Measurements from ENCODE around the gene ZHX3. TPM values are rescaled to one million over a fixed set of nuclear protein-coding genes. Genes with fewer than 3 reads are reported as not detected.

Gene ZHX3
- total and polyA plus RNA-seq, 4 donors: 3.2 to 30.0 (median 8.0) TPM

DNA sequence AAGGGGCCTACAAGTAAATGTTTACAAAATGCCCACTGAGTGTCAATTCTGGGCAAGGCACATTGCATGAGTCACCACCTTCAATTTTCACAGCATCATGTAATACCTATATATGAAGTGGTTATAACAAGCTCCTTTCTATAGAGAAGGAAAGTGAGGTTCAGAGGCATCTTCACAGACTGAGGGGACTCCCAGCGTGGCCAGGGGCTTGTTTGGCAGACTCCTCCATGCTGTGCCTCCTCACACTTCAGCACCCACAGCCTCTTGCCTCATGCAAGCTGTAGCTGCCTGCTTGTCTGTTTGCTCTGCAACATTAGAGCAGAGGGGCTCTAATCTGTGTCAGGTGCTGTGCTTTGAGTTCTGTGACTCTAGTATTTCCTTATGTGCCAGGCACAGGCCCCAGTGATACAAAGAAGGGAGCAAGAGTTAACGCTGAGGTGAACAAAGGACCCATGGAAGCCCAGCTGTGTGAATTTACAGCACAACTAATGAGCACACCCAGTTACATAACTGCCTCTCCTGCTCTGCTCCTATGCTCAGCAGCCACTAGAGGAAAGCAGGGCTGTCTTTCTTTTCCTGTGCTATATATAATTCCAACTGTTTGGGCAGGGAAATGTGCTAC, 72.3 kb downstream of the ZHX3 start:
- 65% methylated on average over 2 of the region's 2 CpGs for WGBS
- Histone ChIP-seq H3K27me3 (ENCODE audit: control insufficient read depth in 4 of 4, insufficient read depth in 4 of 4, low read length in 3 of 4) (no peaks in the 10 kb centered on the region), H3K9ac (ENCODE audit: low read depth in 1 of 2, low read length in 2 of 2) (no peak overlapping the region), H3K4me1 (ENCODE audit: control insufficient read depth in 4 of 4, insufficient read depth in 4 of 4, low read length in 3 of 4) (peaks cover 5 to 35% (median 24%) of the 10 kb centered on the region in 4 donors), H3K36me3 (ENCODE audit: control insufficient read depth in 4 of 4, insufficient read depth in 3 of 4, low read depth in 1 of 4, low read length in 3 of 4) (peaks cover 0 to under 1% (median 0%) of the 10 kb centered on the region in 4 donors), H3K4me3 (ENCODE audit: low read depth in 1 of 3, low read length in 3 of 3) (no peak overlapping the region), H3K27ac (ENCODE audit: low read depth in 1 of 2, low read length in 2 of 2) (no peak overlapping the region), H3K9me3 (ENCODE audit: control insufficient read depth in 4 of 4, low read length in 3 of 4) (no peaks in the 10 kb centered on the region)
- no peak for DNase-seq (ENCODE audit: low spot score)
- TF ChIP-seq RAD21 (IDR thresholded peaks at IDR 0.05) (peak; percentile 18 to 46), FOXA1 (IDR thresholded peaks at IDR 0.05) (no peak)
- TF ChIP-seq, protein P1, sequence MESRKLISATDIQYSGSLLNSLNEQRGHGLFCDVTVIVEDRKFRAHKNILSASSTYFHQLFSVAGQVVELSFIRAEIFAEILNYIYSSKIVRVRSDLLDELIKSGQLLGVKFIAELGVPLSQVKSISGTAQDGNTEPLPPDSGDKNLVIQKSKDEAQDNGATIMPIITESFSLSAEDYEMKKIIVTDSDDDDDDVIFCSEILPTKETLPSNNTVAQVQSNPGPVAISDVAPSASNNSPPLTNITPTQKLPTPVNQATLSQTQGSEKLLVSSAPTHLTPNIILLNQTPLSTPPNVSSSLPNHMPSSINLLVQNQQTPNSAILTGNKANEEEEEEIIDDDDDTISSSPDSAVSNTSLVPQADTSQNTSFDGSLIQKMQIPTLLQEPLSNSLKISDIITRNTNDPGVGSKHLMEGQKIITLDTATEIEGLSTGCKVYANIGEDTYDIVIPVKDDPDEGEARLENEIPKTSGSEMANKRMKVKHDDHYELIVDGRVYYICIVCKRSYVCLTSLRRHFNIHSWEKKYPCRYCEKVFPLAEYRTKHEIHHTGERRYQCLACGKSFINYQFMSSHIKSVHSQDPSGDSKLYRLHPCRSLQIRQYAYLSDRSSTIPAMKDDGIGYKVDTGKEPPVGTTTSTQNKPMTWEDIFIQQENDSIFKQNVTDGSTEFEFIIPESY (IDR thresholded peaks at IDR 0.05): no peak
- TF ChIP-seq, protein P2, sequence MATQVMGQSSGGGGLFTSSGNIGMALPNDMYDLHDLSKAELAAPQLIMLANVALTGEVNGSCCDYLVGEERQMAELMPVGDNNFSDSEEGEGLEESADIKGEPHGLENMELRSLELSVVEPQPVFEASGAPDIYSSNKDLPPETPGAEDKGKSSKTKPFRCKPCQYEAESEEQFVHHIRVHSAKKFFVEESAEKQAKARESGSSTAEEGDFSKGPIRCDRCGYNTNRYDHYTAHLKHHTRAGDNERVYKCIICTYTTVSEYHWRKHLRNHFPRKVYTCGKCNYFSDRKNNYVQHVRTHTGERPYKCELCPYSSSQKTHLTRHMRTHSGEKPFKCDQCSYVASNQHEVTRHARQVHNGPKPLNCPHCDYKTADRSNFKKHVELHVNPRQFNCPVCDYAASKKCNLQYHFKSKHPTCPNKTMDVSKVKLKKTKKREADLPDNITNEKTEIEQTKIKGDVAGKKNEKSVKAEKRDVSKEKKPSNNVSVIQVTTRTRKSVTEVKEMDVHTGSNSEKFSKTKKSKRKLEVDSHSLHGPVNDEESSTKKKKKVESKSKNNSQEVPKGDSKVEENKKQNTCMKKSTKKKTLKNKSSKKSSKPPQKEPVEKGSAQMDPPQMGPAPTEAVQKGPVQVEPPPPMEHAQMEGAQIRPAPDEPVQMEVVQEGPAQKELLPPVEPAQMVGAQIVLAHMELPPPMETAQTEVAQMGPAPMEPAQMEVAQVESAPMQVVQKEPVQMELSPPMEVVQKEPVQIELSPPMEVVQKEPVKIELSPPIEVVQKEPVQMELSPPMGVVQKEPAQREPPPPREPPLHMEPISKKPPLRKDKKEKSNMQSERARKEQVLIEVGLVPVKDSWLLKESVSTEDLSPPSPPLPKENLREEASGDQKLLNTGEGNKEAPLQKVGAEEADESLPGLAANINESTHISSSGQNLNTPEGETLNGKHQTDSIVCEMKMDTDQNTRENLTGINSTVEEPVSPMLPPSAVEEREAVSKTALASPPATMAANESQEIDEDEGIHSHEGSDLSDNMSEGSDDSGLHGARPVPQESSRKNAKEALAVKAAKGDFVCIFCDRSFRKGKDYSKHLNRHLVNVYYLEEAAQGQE (IDR thresholded peaks at IDR 0.05): no peak

DNA sequence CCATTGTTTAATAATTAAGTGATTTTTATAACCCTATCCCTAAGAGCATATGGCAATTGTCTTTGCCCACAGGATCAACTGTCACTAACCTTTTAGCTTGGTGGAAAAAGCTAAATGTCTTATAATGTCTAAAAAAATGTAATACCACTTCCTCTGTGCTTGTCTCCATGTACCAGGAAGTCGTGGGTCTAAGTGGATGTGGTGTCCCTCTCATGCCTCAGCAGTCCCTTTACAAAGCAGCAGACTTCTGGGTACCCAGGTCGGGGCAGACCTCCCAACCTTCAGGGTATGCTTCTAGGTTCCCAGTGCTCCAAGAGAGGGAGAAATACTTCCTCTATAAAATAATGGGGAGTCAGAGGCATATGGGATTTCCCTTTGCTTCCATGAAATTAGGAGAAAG, 74.7 kb downstream of the ZHX3 start:
- TF ChIP-seq, protein P2 (IDR thresholded peaks at IDR 0.05): no peak
- TF ChIP-seq, protein P3, sequence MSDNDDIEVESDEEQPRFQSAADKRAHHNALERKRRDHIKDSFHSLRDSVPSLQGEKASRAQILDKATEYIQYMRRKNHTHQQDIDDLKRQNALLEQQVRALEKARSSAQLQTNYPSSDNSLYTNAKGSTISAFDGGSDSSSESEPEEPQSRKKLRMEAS (IDR thresholded peaks at IDR 0.05): no peak
- TF ChIP-seq FOXA1 (IDR thresholded peaks at IDR 0.05) (no peak), TAF1 (conservative IDR thresholded peaks at IDR 0.05) (no peak)
- TF ChIP-seq, protein P1 (IDR thresholded peaks at IDR 0.05): no peak
- Histone ChIP-seq H3K36me3 (ENCODE audit: control insufficient read depth in 4 of 4, insufficient read depth in 3 of 4, low read depth in 1 of 4, low read length in 3 of 4) (peaks cover 0 to 2% (median 2%) of the 10 kb centered on the region in 4 donors), H3K9ac (ENCODE audit: low read depth in 1 of 2, low read length in 2 of 2) (no peak overlapping the region), H3K9me3 (ENCODE audit: control insufficient read depth in 4 of 4, low read length in 3 of 4) (no peaks in the 10 kb centered on the region), H3K4me3 (ENCODE audit: low read depth in 1 of 3, low read length in 3 of 3) (no peak overlapping the region), H3K27me3 (ENCODE audit: control insufficient read depth in 4 of 4, insufficient read depth in 4 of 4, low read length in 3 of 4) (no peaks in the 10 kb centered on the region), H3K4me1 (ENCODE audit: control insufficient read depth in 4 of 4, insufficient read depth in 4 of 4, low read length in 3 of 4) (peaks cover 4 to 15% (median 8%) of the 10 kb centered on the region in 4 donors), H3K27ac (ENCODE audit: low read depth in 1 of 2, low read length in 2 of 2) (no peak overlapping the region)
- no peak for DNase-seq (ENCODE audit: low spot score)
- 87% methylated on average over 2 of the region's 2 CpGs for WGBS

All from liver (tissue), 9 donors.